HEK293T (cell line): Measurements from ENCODE around the gene PITPNM3.

ENCODE experiments used
- CTCF ChIA-PET: fragments of 350-600 bp; formaldehyde crosslinking; extraction: SDS; loops from one replicate; lab custom pipeline; 2021; ENCODE audit warnings: antibody characterized with exemption, inconsistent platforms; lab: Yijun Ruan, JAX
- POLR2A ChIA-PET: fragments of 350-600 bp; formaldehyde crosslinking; extraction: SDS; loops from one replicate; lab custom pipeline; 2020; ENCODE audit warnings: antibody characterized with exemption, inconsistent platforms; lab: Yijun Ruan, JAX
- DNase-seq: peaks from one replicate; pipeline ENCODE4 v3.0.0; 2012; ENCODE audit warnings: mixed read lengths; ENCODE audit errors: extremely low spot score
- ARNT ChIP-seq: fragments of 450-650 bp; IDR thresholded peaks from 2 replicates; pipeline ENCODE4 v1.6.1; 2017; ENCODE audit warnings: mild to moderate bottlenecking
- BHLHE40 ChIP-seq: fragments of 450-650 bp; IDR thresholded peaks from 2 replicates; pipeline ENCODE4 v1.6.1; 2016; ENCODE audit warnings: mild to moderate bottlenecking, moderate library complexity, borderline replicate concordance
- CTBP1 ChIP-seq: fragments of 450-650 bp; IDR thresholded peaks from 2 replicates; pipeline ENCODE4 v1.6.1; 2016; ENCODE audit warnings: borderline replicate concordance
- ELF4 ChIP-seq: fragments of 450-650 bp; IDR thresholded peaks from 2 replicates; pipeline ENCODE4 v1.6.1; 2017; ENCODE audit warnings: antibody characterized with exemption
- FOXA1 ChIP-seq: fragments of 450-650 bp; IDR thresholded peaks from 2 replicates; pipeline ENCODE4 v1.6.1; 2016; ENCODE audit warnings: mild to moderate bottlenecking
- FOXK2 ChIP-seq: fragments of 450-650 bp; IDR thresholded peaks from 2 replicates; pipeline ENCODE4 v1.6.1; 2016; ENCODE audit warnings: mild to moderate bottlenecking
- FOXM1 ChIP-seq: fragments of 450-650 bp; IDR thresholded peaks from 2 replicates; pipeline ENCODE4 v1.6.1; 2017; ENCODE audit warnings: mild to moderate bottlenecking, borderline replicate concordance
- HDGF ChIP-seq: fragments of 450-650 bp; IDR thresholded peaks from 2 replicates; pipeline ENCODE4 v1.6.1; 2017; ENCODE audit warnings: antibody characterized with exemption, borderline replicate concordance
- L3MBTL2 ChIP-seq: fragments of 450-650 bp; conservative IDR thresholded peaks from 2 replicates; pipeline ENCODE4 v1.6.1; 2016; ENCODE audit warnings: mild to moderate bottlenecking
- LEF1 ChIP-seq: fragments of 450-650 bp; IDR thresholded peaks from 2 replicates; pipeline ENCODE4 v1.6.1; 2017; ENCODE audit warnings: mild to moderate bottlenecking, borderline replicate concordance
- NFRKB ChIP-seq: fragments of 450-650 bp; IDR thresholded peaks from 2 replicates; pipeline ENCODE4 v1.6.1; 2016; ENCODE audit warnings: mild to moderate bottlenecking, moderate library complexity
- SP1 ChIP-seq: fragments of 450-650 bp; IDR thresholded peaks from 2 replicates; pipeline ENCODE4 v1.6.1; 2017
- SUZ12 ChIP-seq: fragments of 450-650 bp; IDR thresholded peaks from 2 replicates; pipeline ENCODE4 v1.6.1; 2016; ENCODE audit warnings: mild to moderate bottlenecking
- TARDBP ChIP-seq: fragments of 450-650 bp; IDR thresholded peaks from 2 replicates; pipeline ENCODE4 v1.6.1; 2016
- ZNF384 ChIP-seq: fragments of 450-650 bp; IDR thresholded peaks from 2 replicates; pipeline ENCODE4 v1.6.1; 2016
- TF ChIP-seq, protein P1 (sequence below): fragments of 450-650 bp; IDR thresholded peaks from 2 replicates; pipeline ENCODE4 v1.6.1; 2016

Gene PITPNM3

DNA sequence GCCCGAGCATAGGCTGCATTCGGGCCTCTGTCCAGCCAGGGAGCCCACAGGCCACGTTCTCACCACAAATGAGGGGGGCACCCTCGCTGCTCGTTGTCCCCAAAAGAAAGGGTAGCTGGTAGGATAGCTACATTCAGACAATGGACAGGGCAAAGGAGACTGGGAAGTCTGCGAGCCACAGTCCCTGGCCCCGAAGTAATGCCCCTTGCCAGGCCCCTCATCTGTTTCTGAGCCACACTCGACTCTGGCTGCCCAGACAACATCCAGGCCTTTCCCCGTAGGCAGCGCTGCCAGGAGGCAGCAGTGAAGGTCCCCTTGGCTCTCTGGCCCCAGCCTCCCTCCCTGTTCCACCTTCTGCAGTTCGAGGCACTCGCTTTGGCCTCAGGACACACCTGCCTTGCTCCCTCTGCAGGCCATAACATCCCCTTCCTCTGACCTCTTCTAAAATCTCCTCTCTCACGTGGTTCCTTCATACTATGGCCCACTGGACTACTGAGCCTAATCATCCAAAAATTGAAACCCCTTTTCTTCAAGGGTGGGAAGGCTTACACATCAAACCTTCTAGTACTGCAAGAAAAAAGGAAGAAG, 133.6 kb downstream of the PITPNM3 start:
- TF ChIP-seq SUZ12 (no peak), LEF1 (no peak), L3MBTL2 (no peak), ZNF384 (no peak), ARNT (no peak), ELF4 (no peak), SP1 (no peak), FOXK2 (no peak), NFRKB (no peak), BHLHE40 (no peak), CTBP1 (no peak), FOXA1 (no peak)
- TF ChIP-seq, protein P1, sequence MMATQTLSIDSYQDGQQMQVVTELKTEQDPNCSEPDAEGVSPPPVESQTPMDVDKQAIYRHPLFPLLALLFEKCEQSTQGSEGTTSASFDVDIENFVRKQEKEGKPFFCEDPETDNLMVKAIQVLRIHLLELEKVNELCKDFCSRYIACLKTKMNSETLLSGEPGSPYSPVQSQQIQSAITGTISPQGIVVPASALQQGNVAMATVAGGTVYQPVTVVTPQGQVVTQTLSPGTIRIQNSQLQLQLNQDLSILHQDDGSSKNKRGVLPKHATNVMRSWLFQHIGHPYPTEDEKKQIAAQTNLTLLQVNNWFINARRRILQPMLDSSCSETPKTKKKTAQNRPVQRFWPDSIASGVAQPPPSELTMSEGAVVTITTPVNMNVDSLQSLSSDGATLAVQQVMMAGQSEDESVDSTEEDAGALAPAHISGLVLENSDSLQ: no peak
- ChIA-PET POLR2A (no interaction called here), CTCF (interaction anchor here (0.6 to 0.7 kb wide), 3 partner anchors 13 to 171 kb away, joined by 3 to 8 read pairs (median 3); no protein-coding TSS in a partner anchor)
- DNase-seq: no peak

DNA sequence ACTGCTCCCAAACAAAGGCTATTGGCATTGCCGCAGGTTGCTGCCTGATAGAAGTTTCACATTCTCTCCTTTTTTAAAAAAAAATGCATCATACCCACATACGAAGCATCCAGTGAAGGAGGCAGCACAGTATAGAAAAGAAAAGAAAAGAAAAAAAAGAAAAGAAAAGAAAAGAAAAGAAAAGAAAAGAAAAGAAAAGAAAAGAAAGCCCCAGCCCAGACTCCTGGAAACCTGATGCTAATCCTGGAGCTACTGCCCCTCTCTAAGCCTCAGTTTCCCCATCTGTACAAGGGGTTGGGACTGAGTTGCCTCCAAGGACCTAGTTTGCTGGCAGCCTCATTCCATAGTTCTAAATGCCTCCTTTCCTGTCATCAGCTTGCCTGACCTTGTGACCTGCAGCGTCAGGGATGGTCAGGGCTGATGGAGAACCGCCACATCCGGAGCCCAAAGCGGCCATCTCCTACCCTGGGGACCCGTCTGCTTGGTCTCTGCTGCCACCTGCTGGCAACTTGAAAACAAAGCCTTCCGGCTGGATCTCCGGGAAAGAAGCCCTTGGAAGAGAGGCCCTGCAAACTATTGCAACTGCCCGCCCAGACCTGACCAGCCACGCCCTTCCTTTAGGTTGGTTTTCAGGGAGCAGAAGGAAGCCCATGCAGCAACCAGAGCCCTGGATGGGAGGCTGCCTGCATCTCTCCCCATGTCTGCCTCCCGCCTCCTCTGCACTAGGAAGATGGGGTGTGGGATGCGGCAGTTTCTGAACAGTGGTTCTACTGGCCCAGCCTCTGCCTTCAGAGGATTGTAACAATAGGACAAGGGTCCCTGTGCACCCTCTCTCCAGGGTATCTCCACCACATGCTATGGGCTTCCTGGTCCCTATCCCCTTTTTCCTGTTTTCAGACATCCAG, 134.4 kb downstream of the PITPNM3 start:
- POLR2A ChIA-PET: no interaction called here
- peak; percentile 81 for DNase-seq
- TF ChIP-seq, protein P1: no peak
- TF ChIP-seq FOXK2: no peak
- TF ChIP-seq L3MBTL2: no peak
- CTCF ChIA-PET: interaction anchor here (0.5 to 0.6 kb wide), 5 partner anchors 14 to 827 kb away, joined by 3 to 8 read pairs (median 3); no protein-coding TSS in a partner anchor

DNA sequence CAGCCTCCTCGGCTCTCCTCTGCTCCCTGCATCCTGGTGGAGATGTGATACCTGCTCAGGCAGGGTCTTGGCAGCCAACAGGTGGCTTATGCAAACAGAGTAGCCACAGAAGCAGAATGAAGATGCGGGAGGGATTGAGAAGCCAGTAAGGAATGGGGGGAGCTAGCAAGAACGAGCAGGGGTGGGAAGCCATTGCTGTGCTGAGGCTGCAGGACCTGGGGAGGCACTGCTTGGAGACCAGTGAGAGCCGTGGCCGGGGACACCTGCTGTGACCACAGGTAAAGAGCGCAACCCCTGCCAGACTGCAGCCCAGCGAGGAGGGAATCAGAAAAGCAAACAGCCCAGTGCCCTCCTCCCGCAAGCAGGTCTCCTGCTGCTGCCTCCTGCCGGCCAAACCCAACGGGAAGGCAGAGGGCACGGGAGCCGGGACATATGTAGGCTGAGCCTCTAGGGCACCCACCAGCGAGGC, 136.1 kb downstream of the PITPNM3 start:
- peak; percentile 42 for DNase-seq
- ChIA-PET POLR2A (no interaction called here), CTCF (interaction anchor here (0.8 kb wide), 1 partner anchor 830 kb away, joined by 3 read pairs; no protein-coding TSS in a partner anchor)
- TF ChIP-seq NFRKB: no peak
- TF ChIP-seq ZNF384: no peak
- TF ChIP-seq TARDBP: no peak
- TF ChIP-seq SP1: no peak
- TF ChIP-seq FOXK2: no peak
- TF ChIP-seq ELF4: no peak
- no peak for TF ChIP-seq ARNT
- TF ChIP-seq BHLHE40: no peak
- TF ChIP-seq L3MBTL2: no peak
- no peak for TF ChIP-seq SUZ12
- no peak for TF ChIP-seq CTBP1
- TF ChIP-seq FOXM1: no peak
- no peak for TF ChIP-seq LEF1
- TF ChIP-seq HDGF: no peak
- TF ChIP-seq FOXA1: no peak
- TF ChIP-seq, protein P1: no peak

DNA sequence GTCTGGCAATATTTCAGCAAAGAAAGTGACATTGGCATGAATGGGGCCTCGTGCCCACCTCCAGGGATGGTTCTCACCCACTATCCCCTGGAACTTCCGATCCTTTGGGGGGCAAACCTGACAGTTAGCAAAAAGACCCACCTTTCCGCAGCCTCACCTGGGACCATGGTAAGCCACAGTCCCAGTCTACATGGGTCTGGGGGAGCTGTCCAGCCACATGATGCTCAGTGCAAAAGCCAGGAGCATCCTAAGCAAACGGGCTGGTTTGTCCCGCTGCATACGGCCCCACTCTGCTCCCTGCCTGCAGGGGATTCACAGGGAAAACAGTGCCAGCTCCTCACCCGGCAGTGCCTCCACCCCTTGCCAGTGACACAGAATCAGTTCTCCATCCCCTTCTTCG, 140.7 kb downstream of the PITPNM3 start:
- ChIA-PET POLR2A (no interaction called here), CTCF (no interaction called here)
- TF ChIP-seq CTBP1 (no peak), FOXK2 (no peak), ELF4 (no peak), NFRKB (no peak)
- DNase-seq: no peak

DNA sequence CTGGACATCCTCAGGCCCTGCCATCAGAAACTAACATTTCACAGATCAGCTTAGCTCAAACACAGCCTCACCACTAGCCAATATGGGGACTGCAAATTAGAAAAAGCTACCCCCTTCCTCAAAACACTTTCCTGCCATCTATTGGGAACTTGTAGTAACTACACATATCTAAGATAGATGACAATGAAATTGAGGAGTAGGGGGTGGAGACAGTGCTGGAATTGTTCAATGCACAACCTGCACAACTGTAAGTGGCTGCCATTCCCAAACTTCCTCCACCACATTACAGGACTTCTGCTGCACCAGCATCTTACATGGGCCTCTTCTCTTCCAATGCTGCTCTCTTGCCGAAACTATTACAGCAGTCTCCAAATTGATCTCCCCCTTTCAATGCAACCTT, 143.3 kb downstream of the PITPNM3 start:
- ChIA-PET CTCF (interaction anchor here (0.6 kb wide), 1 partner anchor 620 kb away, joined by 5 read pairs; no protein-coding TSS in a partner anchor), POLR2A (no interaction called here)
- no peak for TF ChIP-seq TARDBP
- TF ChIP-seq HDGF: no peak
- no peak for TF ChIP-seq L3MBTL2
- TF ChIP-seq NFRKB: no peak
- no peak for TF ChIP-seq FOXK2
- TF ChIP-seq ZNF384: no peak
- TF ChIP-seq LEF1: no peak
- no peak for TF ChIP-seq FOXA1
- TF ChIP-seq SUZ12: no peak
- TF ChIP-seq FOXM1: no peak
- no peak for TF ChIP-seq BHLHE40
- TF ChIP-seq SP1: no peak
- no peak for TF ChIP-seq CTBP1
- no peak for TF ChIP-seq ARNT
- TF ChIP-seq, protein P1: no peak
- no peak for TF ChIP-seq ELF4
- DNase-seq: peak; percentile 50
